Breast epithelium (tissue), 3 donors: ENCODE data around the gene KRT39.

ENCODE experiments used
- CTCF ChIP-seq, 3 donors: fragments of 450-650 bp; IDR thresholded peaks; one replicate each; pipeline ENCODE4 v1.5.1; 2016 to 2017; ENCODE audit warnings: antibody characterized with exemption in 3 of 3, mild to moderate bottlenecking in 3 of 3, moderate library complexity in 3 of 3
- POLR2A ChIP-seq: fragments of 450-650 bp; IDR thresholded peaks from one replicate; pipeline ENCODE4 v1.6.1; 2016; ENCODE audit warnings: antibody characterized with exemption, mild to moderate bottlenecking, moderate library complexity
- POLR2AphosphoS5 ChIP-seq, 3 donors: sonication (generic); formaldehyde crosslinking; IDR thresholded peaks; one replicate each; pipeline ENCODE4 v1.6.1; 2017; ENCODE audit warnings: antibody characterized with exemption in 3 of 3

DNA sequence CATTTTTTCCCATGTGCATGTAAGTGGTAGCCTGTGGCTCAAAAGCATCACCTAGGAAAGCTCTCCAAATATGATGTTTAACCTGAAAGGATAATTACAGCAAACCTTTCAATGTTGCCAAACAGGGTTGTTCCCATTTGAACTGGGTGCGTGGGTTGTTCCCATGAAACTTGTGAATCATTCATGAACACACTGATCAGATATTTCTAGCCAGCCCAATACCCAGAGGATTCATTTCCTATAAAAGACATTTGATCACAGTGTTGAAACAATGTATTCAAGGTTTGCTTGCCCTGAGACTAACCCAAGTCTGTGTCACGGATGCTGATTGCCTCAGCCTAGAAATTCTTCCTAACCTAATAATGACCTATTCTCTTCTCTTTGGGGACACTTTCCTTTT, 12.9 kb downstream of the KRT39 start:
- TF ChIP-seq CTCF (IDR thresholded peaks at IDR 0.05): no peak
- TF ChIP-seq POLR2AphosphoS5 (IDR thresholded peaks at IDR 0.05): no peak
- TF ChIP-seq POLR2A: no peak
